Heart left ventricle (tissue), 13 donors: ENCODE results near the gene SETD6.

Source experiments
- CTCF ChIP-seq, 12 donors: fragments of 200-600 bp; sonication (generic) in 4 of 12; IDR thresholded peaks; one replicate each; pipeline versions ENCODE4 v1.5.0 to v1.8.0; 2018 to 2022; ENCODE audit warnings: antibody characterized with exemption in 12 of 12, mild to moderate bottlenecking in 5 of 12
- POLR2A ChIP-seq, 2 donors: fragments of 450-650 bp; IDR thresholded peaks; one replicate each; pipeline ENCODE4 v1.6.1; 2017; ENCODE audit warnings: antibody characterized with exemption in 2 of 2, mild to moderate bottlenecking in 2 of 2, moderate library complexity in 2 of 2
- donor health status: ischemic (EF 13 %, LVEDD 7.1; RV severe dilation, severe dysfunction).
- donor health status: DM: no; HTN: yes; CAD: no.
- donor health status: DM: no; HTN: no; CAD: no.
- donor health status: ischemic (EF 25% LVEDD 6.9; RV normal size, moderate dysfunction).
- donor health status: ischemic (EF 25% LVEDD 5.7; RV mildly dilated, moderate dysfunction).
- donor health status: ischemic (EF 35%, LVEDD 5.7; RV mildly dilated, moderate dysfunction).
- donor health status: nonischemic (EF 11% LVEDD 7.7; RV severe dilation, severe dysfunction).
- donor health status: DM: yes; HTN: yes; CAD: no.
- donor health status: PGD.
- donor health status: ischemic (EF 29% LVEDD 5.4; RV normal size, mild dysfunction).
- donor health status: nonischemic (EF 23%, LVEDD 6.1; RV moderate dilation, normal function).

DNA sequence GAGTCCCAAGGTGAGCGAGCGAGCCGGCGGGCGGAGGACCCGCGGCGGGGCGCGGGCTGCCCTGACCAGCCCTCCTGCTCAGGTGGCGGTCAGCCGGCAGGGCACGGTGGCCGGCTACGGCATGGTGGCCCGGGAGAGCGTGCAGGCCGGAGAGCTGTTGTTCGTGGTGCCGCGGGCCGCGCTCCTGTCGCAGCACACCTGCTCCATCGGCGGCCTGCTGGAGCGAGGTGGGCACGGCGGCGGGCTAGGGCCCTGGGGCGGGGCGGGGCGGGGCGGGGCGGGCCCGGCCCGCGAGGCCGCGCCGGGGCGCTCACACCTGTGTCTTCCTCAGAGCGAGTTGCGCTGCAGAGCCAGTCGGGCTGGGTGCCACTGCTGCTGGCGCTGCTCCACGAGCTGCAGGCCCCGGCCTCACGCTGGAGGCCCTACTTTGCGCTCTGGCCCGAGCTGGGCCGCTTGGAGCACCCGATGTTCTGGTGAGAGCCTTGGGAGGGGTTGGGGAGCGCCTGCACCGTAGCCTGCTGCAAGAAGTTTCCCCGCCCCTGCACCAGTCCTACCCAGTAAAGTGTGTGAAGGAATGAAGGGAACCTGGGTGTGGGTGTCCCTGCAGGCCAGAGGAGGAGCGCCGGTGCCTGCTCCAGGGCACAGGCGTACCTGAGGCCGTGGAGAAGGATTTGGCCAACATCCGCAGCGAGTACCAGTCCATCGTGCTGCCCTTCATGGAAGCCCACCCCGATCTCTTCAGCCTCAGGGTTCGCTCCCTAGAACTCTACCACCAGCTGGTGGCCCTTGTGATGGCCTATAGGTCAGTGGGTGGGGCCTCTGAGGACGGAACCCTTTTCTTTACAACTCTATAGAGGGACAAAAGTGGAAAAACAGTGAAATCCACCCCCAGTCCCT is 802 bp downstream of the SETD6 start:
- TF ChIP-seq CTCF (IDR thresholded peaks at IDR 0.05) (no peak), POLR2A (IDR thresholded peaks at IDR 0.05) (no peak)
